ENCODE results near the gene PTPRO. TPM values are rescaled to one million over a fixed set of nuclear protein-coding genes. Genes with fewer than 3 reads are reported as not detected.

Gene PTPRO
- polyA plus RNA-seq, 1 of the 3 experiments (the other 2 are of a cell fraction) = 1.4 TPM

- ChIA-PET POLR2A (no interaction called here), CTCF (no interaction called here)
- Histone ChIP-seq H3K9me2 (no peaks in the 10 kb centered on the region), H3K36me3 (replicated peaks in 1 of 2; ENCODE audit: control insufficient read depth in 1 of 2, insufficient read depth in 2 of 2, low read length in 1 of 2) (no peaks in the 10 kb centered on the region), H3K79me2 (ENCODE audit: insufficient read depth) (no peaks in the 10 kb centered on the region), H3K4me2 (no peak overlapping the region), H3K27me3 (ENCODE audit: insufficient read depth) (no peaks in the 10 kb centered on the region), H3F3A (replicated peaks; ENCODE audit: insufficient read depth) (no peaks in the 10 kb centered on the region), H2AFZ (ENCODE audit: low read depth) (no peak overlapping the region), H3K9ac (no peak overlapping the region), H4K20me1 (ENCODE audit: insufficient read depth) (no peaks in the 10 kb centered on the region), H3K27ac (ENCODE audit: low read depth in 2 of 2, low read length in 1 of 2) (no peak overlapping the region), H3K4me3 (ENCODE audit: low read depth in 2 of 2, low read length in 1 of 2) (no peak overlapping the region), H3K9me3 (no peaks in the 10 kb centered on the region), H3K4me1 (ENCODE audit: control insufficient read depth in 1 of 2, insufficient read depth in 2 of 2, low read depth in 1 of 2, low read length in 1 of 2) (no peaks in the 10 kb centered on the region)
- no peak for DNase-seq
- TF ChIP-seq SIN3A (IDR thresholded peaks at IDR 0.05; ENCODE audit: borderline replicate concordance, low read depth, low read length) (no peak), NFIC (IDR thresholded peaks at IDR 0.05; ENCODE audit: borderline replicate concordance) (no peak), RCOR1 (IDR thresholded peaks at IDR 0.05; ENCODE audit: low read length) (no peak), SMC3 (IDR thresholded peaks at IDR 0.05; ENCODE audit: low read depth, low read length) (no peak), RFX5 (IDR thresholded peaks at IDR 0.05; ENCODE audit: low read length) (no peak), ELF1 (IDR thresholded peaks at IDR 0.05) (no peak), YY1 (IDR thresholded peaks at IDR 0.05; ENCODE audit: low read depth) (no peak), TCF12 (IDR thresholded peaks at IDR 0.05) (no peak), MXI1 (IDR thresholded peaks at IDR 0.05; ENCODE audit: low read depth, low read length) (no peak)
Measured at GRCh38 chr12:15488481-15488880, 166.2 kb downstream of the PTPRO start.

- H3K9ac ChIP-seq = no peak overlapping the region
- POLR2A ChIA-PET = no interaction called here
- H3K27ac ChIP-seq (ENCODE audit: low read depth in 2 of 2, low read length in 1 of 2) = no peak overlapping the region
- no peaks in the 10 kb centered on the region for H3K27me3 ChIP-seq (ENCODE audit: insufficient read depth)
- H3K36me3 ChIP-seq (replicated peaks in 1 of 2; ENCODE audit: control insufficient read depth in 1 of 2, insufficient read depth in 2 of 2, low read length in 1 of 2) = no peaks in the 10 kb centered on the region
- CTCF ChIA-PET = no interaction called here
- H3K4me3 ChIP-seq (ENCODE audit: low read depth in 2 of 2, low read length in 1 of 2) = no peak overlapping the region
- no peaks in the 10 kb centered on the region for H4K20me1 ChIP-seq (ENCODE audit: insufficient read depth)
- H3K9me2 ChIP-seq = no peaks in the 10 kb centered on the region
- H3K4me2 ChIP-seq = no peak overlapping the region
- H2AFZ ChIP-seq (ENCODE audit: low read depth) = no peak overlapping the region
- WGBS (ENCODE audit: low lambda C conversion rate) = 54% methylated on average over 4 of the region's 4 CpGs
- no peaks in the 10 kb centered on the region; a peak in 1 of 4 replicates for H3K4me1 ChIP-seq (ENCODE audit: control insufficient read depth in 1 of 2, insufficient read depth in 2 of 2, low read depth in 1 of 2, low read length in 1 of 2)
- H3K79me2 ChIP-seq (ENCODE audit: insufficient read depth) = no peaks in the 10 kb centered on the region
- no peak for DNase-seq
- no peaks in the 10 kb centered on the region for H3K9me3 ChIP-seq
- H3F3A ChIP-seq (replicated peaks; ENCODE audit: insufficient read depth) = no peaks in the 10 kb centered on the region
- TF ChIP-seq FOSL2 (IDR thresholded peaks at IDR 0.05; ENCODE audit: borderline replicate concordance, low read depth) (no peak), SMC3 (IDR thresholded peaks at IDR 0.05; ENCODE audit: low read depth, low read length) (no peak), POLR2AphosphoS5 (IDR thresholded peaks at IDR 0.05; ENCODE audit: low read depth, low read length) (no peak), TAF1 (IDR thresholded peaks at IDR 0.05; ENCODE audit: borderline replicate concordance, low read depth, low read length) (no peak), ELF1 (IDR thresholded peaks at IDR 0.05) (no peak), FOXM1 (IDR thresholded peaks at IDR 0.05; ENCODE audit: low read depth) (no peak), TEAD4 (IDR thresholded peaks at IDR 0.05; ENCODE audit: borderline replicate concordance, insufficient read depth) (no peak), RFX5 (IDR thresholded peaks at IDR 0.05; ENCODE audit: low read length) (no peak), GABPA (IDR thresholded peaks at IDR 0.05; ENCODE audit: low read depth) (no peak), RXRA (IDR thresholded peaks at IDR 0.05; ENCODE audit: borderline replicate concordance, low read depth) (no peak), NRF1 (IDR thresholded peaks at IDR 0.05; ENCODE audit: low read depth, low read length) (no peak), MXI1 (IDR thresholded peaks at IDR 0.05; ENCODE audit: low read depth, low read length) (no peak), FOXJ3 (CRISPR knock-in tag; IDR thresholded peaks at IDR 0.05) (no peak), NFIC (IDR thresholded peaks at IDR 0.05; ENCODE audit: borderline replicate concordance) (no peak)
- TF ChIP-seq, protein P1, sequence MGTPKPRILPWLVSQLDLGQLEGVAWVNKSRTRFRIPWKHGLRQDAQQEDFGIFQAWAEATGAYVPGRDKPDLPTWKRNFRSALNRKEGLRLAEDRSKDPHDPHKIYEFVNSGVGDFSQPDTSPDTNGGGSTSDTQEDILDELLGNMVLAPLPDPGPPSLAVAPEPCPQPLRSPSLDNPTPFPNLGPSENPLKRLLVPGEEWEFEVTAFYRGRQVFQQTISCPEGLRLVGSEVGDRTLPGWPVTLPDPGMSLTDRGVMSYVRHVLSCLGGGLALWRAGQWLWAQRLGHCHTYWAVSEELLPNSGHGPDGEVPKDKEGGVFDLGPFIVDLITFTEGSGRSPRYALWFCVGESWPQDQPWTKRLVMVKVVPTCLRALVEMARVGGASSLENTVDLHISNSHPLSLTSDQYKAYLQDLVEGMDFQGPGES (IDR thresholded peaks at IDR 0.05; ENCODE audit: low read depth, low read length) = no peak
- TF ChIP-seq, protein P2, sequence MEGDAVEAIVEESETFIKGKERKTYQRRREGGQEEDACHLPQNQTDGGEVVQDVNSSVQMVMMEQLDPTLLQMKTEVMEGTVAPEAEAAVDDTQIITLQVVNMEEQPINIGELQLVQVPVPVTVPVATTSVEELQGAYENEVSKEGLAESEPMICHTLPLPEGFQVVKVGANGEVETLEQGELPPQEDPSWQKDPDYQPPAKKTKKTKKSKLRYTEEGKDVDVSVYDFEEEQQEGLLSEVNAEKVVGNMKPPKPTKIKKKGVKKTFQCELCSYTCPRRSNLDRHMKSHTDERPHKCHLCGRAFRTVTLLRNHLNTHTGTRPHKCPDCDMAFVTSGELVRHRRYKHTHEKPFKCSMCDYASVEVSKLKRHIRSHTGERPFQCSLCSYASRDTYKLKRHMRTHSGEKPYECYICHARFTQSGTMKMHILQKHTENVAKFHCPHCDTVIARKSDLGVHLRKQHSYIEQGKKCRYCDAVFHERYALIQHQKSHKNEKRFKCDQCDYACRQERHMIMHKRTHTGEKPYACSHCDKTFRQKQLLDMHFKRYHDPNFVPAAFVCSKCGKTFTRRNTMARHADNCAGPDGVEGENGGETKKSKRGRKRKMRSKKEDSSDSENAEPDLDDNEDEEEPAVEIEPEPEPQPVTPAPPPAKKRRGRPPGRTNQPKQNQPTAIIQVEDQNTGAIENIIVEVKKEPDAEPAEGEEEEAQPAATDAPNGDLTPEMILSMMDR (IDR thresholded peaks at IDR 0.05) = no peak
- TF ChIP-seq, protein P3, sequence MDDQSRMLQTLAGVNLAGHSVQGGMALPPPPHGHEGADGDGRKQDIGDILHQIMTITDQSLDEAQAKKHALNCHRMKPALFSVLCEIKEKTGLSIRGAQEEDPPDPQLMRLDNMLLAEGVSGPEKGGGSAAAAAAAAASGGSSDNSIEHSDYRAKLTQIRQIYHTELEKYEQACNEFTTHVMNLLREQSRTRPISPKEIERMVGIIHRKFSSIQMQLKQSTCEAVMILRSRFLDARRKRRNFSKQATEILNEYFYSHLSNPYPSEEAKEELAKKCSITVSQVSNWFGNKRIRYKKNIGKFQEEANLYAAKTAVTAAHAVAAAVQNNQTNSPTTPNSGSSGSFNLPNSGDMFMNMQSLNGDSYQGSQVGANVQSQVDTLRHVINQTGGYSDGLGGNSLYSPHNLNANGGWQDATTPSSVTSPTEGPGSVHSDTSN (IDR thresholded peaks at IDR 0.05) = no peak
Measured at GRCh38 chr12:15494329-15495046, 172.2 kb downstream of the PTPRO start.

Data from SK-N-SH (cell line).